Neutrophil (primary cell): ENCODE data around the gene STAM2.

Experiments
- H3K27ac ChIP-seq: fragments of 200-600 bp; sonication (generic); 2 replicates; pipeline ENCODE4 v1.5.1; 2016; ENCODE audit warnings: mild to moderate bottlenecking, moderate library complexity
- H3K27me3 ChIP-seq: fragments of 200-600 bp; sonication (generic); 2 replicates; pipeline ENCODE4 v1.6.0; 2016; ENCODE audit warnings: mild to moderate bottlenecking
- H3K36me3 ChIP-seq: fragments of 200-600 bp; sonication (generic); 2 replicates; pipeline ENCODE4 v1.5.1; 2017
- H3K4me1 ChIP-seq, 2 experiments: fragments of 200-600 bp in 1 of 2; sonication (generic) in 1 of 2; 1 replicate in 1 of 2; 2 replicates in 1 of 2; pipeline versions ENCODE4 v1.5.1 to v1.6.1; 2013 to 2016; ENCODE audit warnings: low read depth in 1 of 2, low read length in 1 of 2, mild to moderate bottlenecking in 1 of 2, moderate library complexity in 1 of 2; ENCODE audit not compliant: control insufficient read depth in 1 of 2, insufficient read depth in 1 of 2
- H3K4me3 ChIP-seq, 2 experiments: fragments of 200-600 bp in 1 of 2; sonication (generic) in 1 of 2; 1 replicate in 1 of 2; 2 replicates in 1 of 2; pipeline ENCODE4 v1.5.1; 2013 to 2016; ENCODE audit warnings: low read depth in 1 of 2, low read length in 1 of 2, mild to moderate bottlenecking in 1 of 2, moderate library complexity in 1 of 2
- H3K9me3 ChIP-seq: fragments of 200-600 bp; sonication (generic); 2 replicates; pipeline ENCODE4 v1.5.1; 2016
- TF ChIP-seq, protein P1 (sequence below): fragments of 200-600 bp; sonication (generic); IDR thresholded peaks from 2 replicates; pipeline ENCODE4 v1.5.1; 2016; ENCODE audit warnings: antibody characterized with exemption

Gene STAM2

DNA sequence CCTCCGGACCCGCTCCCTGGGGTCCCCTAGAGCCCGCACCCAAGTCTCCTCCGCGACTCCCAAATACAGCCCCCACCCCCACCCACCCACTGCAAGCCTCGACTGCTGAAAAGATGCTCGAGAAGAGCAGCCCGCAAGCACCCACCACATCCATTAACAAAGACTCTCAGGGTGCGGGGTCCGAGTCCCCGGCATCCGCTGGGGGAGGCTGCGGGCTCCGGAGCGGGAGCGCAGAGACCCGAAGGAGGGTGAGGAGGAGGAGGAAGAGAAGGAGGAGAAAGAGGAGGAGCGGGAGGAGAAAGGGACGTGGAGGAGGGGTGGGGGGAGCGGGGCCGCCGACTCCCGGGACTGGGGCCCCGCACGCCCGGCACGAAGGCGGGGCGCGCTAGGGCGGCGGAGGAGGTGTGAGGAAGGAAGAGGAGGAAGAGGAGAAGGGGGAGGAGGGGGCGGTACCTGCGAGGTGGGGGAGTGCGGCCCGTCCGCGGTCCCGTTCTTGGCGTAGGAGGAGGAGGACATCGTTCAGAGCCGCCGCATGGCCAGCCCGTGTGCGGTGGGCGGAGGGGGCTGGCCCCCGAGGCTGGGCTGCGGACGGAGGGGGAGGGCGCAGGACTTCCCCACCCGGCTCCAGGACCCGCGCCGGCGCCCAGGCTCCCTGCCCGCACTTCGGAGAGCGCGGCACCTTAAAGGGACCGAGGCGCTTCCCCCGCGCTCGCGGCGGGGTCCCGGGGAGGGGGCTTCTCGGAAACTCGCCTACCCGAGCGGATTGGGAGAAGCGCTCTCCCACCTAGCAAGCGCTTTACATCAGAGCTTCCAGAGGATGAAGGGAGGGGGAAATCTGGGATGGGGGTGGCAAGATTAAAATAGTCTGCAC, 76.8 kb downstream of the STAM2 start, which contains the start of gene CACNB4:
Gene CACNB4 (minus strand): TSS at position 549 of the 871 bp plus-strand sequence.
- Histone ChIP-seq H3K36me3 (no peaks in the 10 kb centered on the region), H3K4me3 (peak within 1 kb of the TSS; percentile 65 to 85), H3K27ac (no peak within 1 kb of the TSS), H3K9me3 (no peaks in the 10 kb centered on the region), H3K27me3 (peaks cover 51% of the 10 kb centered on the region), H3K4me1 (peaks cover 11 to 21% of the 10 kb centered on the region in 2 experiments)
- TF ChIP-seq, protein P1, sequence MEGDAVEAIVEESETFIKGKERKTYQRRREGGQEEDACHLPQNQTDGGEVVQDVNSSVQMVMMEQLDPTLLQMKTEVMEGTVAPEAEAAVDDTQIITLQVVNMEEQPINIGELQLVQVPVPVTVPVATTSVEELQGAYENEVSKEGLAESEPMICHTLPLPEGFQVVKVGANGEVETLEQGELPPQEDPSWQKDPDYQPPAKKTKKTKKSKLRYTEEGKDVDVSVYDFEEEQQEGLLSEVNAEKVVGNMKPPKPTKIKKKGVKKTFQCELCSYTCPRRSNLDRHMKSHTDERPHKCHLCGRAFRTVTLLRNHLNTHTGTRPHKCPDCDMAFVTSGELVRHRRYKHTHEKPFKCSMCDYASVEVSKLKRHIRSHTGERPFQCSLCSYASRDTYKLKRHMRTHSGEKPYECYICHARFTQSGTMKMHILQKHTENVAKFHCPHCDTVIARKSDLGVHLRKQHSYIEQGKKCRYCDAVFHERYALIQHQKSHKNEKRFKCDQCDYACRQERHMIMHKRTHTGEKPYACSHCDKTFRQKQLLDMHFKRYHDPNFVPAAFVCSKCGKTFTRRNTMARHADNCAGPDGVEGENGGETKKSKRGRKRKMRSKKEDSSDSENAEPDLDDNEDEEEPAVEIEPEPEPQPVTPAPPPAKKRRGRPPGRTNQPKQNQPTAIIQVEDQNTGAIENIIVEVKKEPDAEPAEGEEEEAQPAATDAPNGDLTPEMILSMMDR: no peak

DNA sequence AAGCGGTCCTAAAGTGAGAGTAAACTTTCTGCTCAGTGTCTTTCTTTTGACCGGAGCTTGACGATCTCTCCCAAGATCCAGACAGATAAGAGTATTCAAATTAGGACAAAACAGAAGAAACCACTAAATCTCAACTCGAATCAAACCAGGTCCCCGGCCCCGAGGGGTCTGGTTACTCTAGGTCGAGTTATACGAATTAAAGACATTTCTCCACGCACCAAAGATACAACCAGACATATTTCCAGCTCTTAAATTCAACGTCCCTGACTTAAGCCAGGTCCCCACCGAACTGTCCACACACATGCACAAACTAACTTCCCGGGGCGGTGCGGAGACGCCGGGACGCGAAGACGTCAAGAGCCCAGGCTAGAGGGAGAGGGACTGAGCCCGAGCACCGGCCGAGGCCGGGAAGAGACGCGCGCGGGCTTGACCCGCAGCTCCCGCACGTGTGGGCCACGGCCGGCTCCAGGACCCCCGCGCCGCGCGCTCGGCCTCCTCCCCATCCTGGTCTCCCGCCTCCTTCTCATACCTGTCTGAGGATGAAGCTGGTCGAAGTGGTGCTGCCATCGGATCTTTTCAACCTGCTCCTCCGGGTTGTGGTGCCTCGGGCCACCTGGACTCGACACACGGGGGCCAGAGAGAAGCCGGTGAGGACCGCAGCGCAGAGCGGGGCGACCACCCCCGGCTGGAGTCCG, 77.6 kb downstream of the STAM2 start:
- Histone ChIP-seq H3K4me1 (peaks cover 11 to 21% of the 10 kb centered on the region in 2 experiments), H3K36me3 (no peaks in the 10 kb centered on the region), H3K9me3 (no peaks in the 10 kb centered on the region), H3K4me3 (peak overlapping the region; percentile 65 to 85), H3K27ac (peak overlapping the region; percentile 1), H3K27me3 (peaks cover 51% of the 10 kb centered on the region)
- TF ChIP-seq, protein P1: no peak

DNA sequence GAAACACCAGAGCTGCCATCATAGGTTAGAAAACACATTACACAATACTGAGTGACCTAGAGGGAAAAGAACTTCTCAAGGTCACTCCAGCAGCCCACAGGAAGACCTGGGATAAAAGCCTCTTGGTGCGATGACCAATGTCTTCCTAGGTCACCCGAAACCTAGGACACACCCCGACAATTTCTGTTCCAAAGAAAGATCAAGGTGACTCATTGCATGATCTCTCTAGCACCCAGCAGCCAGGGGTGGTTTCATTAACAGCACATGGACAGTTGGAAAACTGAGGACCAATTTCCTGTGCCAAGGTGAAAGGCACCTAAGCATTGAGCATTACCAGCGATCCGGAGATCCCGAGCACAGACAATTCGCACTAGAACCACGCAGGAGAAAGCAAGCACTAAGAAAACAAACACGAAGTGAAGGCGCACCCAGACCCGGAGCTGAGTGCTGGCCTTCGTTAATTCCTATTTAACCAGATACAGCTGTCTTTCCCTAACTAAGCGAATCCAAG, 78.2 kb downstream of the STAM2 start:
- peaks cover 51% of the 10 kb centered on the region for H3K27me3 ChIP-seq
- H3K27ac ChIP-seq: peak overlapping the region; percentile 1
- no peaks in the 10 kb centered on the region for H3K9me3 ChIP-seq
- TF ChIP-seq, protein P1: no peak
- peak overlapping the region; percentile 65 to 85 for H3K4me3 ChIP-seq
- H3K36me3 ChIP-seq: no peaks in the 10 kb centered on the region
- H3K4me1 ChIP-seq: peaks cover 11 to 21% of the 10 kb centered on the region in 2 experiments

DNA sequence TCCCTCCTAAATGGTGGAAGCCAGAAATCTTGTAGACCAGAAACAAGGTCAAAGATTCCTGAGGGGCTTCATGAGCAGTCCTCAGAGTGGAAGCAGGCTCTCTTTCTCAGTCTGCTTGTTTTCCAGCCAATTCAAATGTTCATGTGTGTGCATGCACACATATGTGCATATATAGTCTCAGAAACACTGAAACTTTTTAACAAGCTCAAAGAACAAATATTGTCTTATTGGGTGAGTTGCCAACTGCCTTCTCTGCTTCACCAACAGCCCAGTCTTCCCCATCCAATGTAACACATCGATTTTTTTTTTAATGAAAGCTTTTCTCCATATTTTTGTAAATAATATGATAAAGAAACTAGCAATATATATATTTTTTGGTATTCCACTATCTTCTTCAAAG, 80.4 kb downstream of the STAM2 start:
- H3K27me3 ChIP-seq: peaks cover 37% of the 10 kb centered on the region
- TF ChIP-seq, protein P1: no peak
- no peak overlapping the region for H3K4me3 ChIP-seq
- no peaks in the 10 kb centered on the region for H3K36me3 ChIP-seq
- H3K4me1 ChIP-seq: peaks cover 16 to 23% of the 10 kb centered on the region in 2 experiments
- no peaks in the 10 kb centered on the region for H3K9me3 ChIP-seq
- H3K27ac ChIP-seq: no peak overlapping the region

DNA sequence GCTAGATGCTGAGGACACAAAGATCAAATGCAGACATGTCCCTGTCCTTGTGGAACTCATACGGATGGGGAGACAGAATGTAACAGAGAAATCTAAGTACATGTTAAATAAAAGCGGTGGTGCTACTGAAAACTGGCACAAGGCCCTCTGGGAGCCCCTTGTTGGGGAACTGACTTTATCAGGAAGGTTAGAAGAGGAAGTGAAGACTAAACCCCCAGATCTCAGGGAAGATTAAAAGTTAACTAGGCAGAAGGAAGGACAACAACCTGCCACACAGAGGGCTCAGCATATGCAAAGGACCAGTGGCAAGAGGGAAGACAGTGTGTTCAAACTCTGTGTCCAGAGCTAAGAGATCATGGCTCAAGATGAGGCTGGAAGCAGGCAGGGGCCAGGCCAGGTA, 81.5 kb downstream of the STAM2 start:
- Histone ChIP-seq H3K27ac (no peak overlapping the region), H3K4me3 (no peak overlapping the region), H3K4me1 (peaks cover 21 to 27% of the 10 kb centered on the region in 2 experiments), H3K9me3 (no peaks in the 10 kb centered on the region), H3K36me3 (no peaks in the 10 kb centered on the region), H3K27me3 (peaks cover 26% of the 10 kb centered on the region)
- TF ChIP-seq, protein P1: no peak
